Aorta (tissue), 4 donors: ENCODE data around the gene KRT40. TPM values are rescaled to one million over a fixed set of nuclear protein-coding genes. Genes with fewer than 3 reads are reported as not detected.

Experiments
- polyA plus RNA-seq, 2 donors: library from polyadenylated mRNA; stranded (reverse); fragments of 200-250 nt; gene quantifications; one replicate each; pipeline ENCODE4 v1.2.3, GENCODE V29; 2013
- total RNA-seq, 2 donors: library from RNA; stranded (reverse); fragmentation: NEBNext Ultra II Directional; extraction: Animal tissue kit (Norgen Biotek cat#: 25700); gene quantifications; one replicate each; pipeline ENCODE4 v1.2.1, GENCODE V29; 2021
- donor health status: healthy with polysubstance abuse.
- donor health status: Bipolar disorder and iron deficiency.
- donor health status: DM: no; HTN: no; CAD: no.
- donor health status: DM: yes; HTN: yes; CAD: no.

The KRT40 gene
- total and polyA plus RNA-seq, 4 donors, result not detected

Other genes starting within 250 kb of the KRT40 start
Only the 30 nearest of the 35 such genes appear.
- not detected for gene KRT27, start 201.8 kb downstream of the KRT40 start, total RNA-seq
- not detected for gene KRT27, start 201.8 kb downstream of the KRT40 start, polyA plus RNA-seq
- gene KRT28, start 184.4 kb downstream of the KRT40 start, total RNA-seq, result not detected
- not detected for gene KRT28, start 184.4 kb downstream of the KRT40 start, polyA plus RNA-seq
- gene KRT10, start 161.7 kb downstream of the KRT40 start, total RNA-seq, result 10 to 100 TPM; 35.3 to 39.3 TPM
- gene KRT10, start 161.7 kb downstream of the KRT40 start, polyA plus RNA-seq, result 10 to 100 TPM; 39.3 to 39.7 TPM
- gene KRT12, start 117.1 kb downstream of the KRT40 start, total RNA-seq, result not detected
- 1 to 10 TPM in 1 of 2 donors, not detected in 1; 1.0 TPM for gene KRT12, start 117.1 kb downstream of the KRT40 start, polyA plus RNA-seq
- not detected for gene KRT20, start 99.1 kb downstream of the KRT40 start, total RNA-seq
- gene KRT20, start 99.1 kb downstream of the KRT40 start, polyA plus RNA-seq, result 100 to 1,000 TPM in 1 of 2 donors, 1 to 10 TPM in 1; 3.9 to 193 TPM
- under 1 TPM; 0.30 to 0.39 TPM for gene KRT23, start 46.7 kb downstream of the KRT40 start, total RNA-seq
- under 1 TPM in 1 of 2 donors, not detected in 1; 0.50 TPM for gene KRT23, start 46.7 kb downstream of the KRT40 start, polyA plus RNA-seq
- not detected for gene KRT39, start 17.4 kb downstream of the KRT40 start, total RNA-seq
- gene KRT39, start 17.4 kb downstream of the KRT40 start, polyA plus RNA-seq, result not detected
- gene KRTAP3-3, start 9.8 kb upstream of the KRT40 start, total RNA-seq, result not detected
- gene KRTAP3-3, start 9.8 kb upstream of the KRT40 start, polyA plus RNA-seq, result not detected
- not detected for gene KRTAP3-2, start 15.6 kb upstream of the KRT40 start, total RNA-seq
- not detected for gene KRTAP3-2, start 15.6 kb upstream of the KRT40 start, polyA plus RNA-seq
- gene KRTAP3-1, start 24.8 kb upstream of the KRT40 start, total RNA-seq, result not detected
- gene KRTAP3-1, start 24.8 kb upstream of the KRT40 start, polyA plus RNA-seq, result not detected
- gene KRTAP1-5, start 42.9 kb upstream of the KRT40 start, total RNA-seq, result not detected
- gene KRTAP1-5, start 42.9 kb upstream of the KRT40 start, polyA plus RNA-seq, result not detected
- not detected for gene KRTAP1-4, start 45.9 kb upstream of the KRT40 start, total RNA-seq
- not detected for gene KRTAP1-4, start 45.9 kb upstream of the KRT40 start, polyA plus RNA-seq
- gene KRTAP1-3, start 50.5 kb upstream of the KRT40 start, total RNA-seq, result not detected
- gene KRTAP1-3, start 50.5 kb upstream of the KRT40 start, polyA plus RNA-seq, result not detected
- not detected for gene KRTAP1-1, start 57.1 kb upstream of the KRT40 start, total RNA-seq
- not detected for gene KRTAP1-1, start 57.1 kb upstream of the KRT40 start, polyA plus RNA-seq
- not detected for gene KRTAP2-1, start 63.0 kb upstream of the KRT40 start, total RNA-seq
- gene KRTAP2-1, start 63.0 kb upstream of the KRT40 start, polyA plus RNA-seq, result not detected
- gene KRTAP2-2, start 70.9 kb upstream of the KRT40 start, total RNA-seq, result not detected
- gene KRTAP2-2, start 70.9 kb upstream of the KRT40 start, polyA plus RNA-seq, result not detected
- not detected for gene KRTAP2-3, start 75.8 kb upstream of the KRT40 start, total RNA-seq
- not detected for gene KRTAP2-3, start 75.8 kb upstream of the KRT40 start, polyA plus RNA-seq
- gene KRTAP2-4, start 81.6 kb upstream of the KRT40 start, total RNA-seq, result not detected
- gene KRTAP2-4, start 81.6 kb upstream of the KRT40 start, polyA plus RNA-seq, result not detected
- gene KRTAP4-7, start 99.8 kb upstream of the KRT40 start, total RNA-seq, result not detected
- gene KRTAP4-7, start 99.8 kb upstream of the KRT40 start, polyA plus RNA-seq, result not detected
- not detected for gene KRTAP4-8, start 113.8 kb upstream of the KRT40 start, total RNA-seq
- gene KRTAP4-8, start 113.8 kb upstream of the KRT40 start, polyA plus RNA-seq, result not detected
- gene KRTAP4-16, start 117.9 kb upstream of the KRT40 start, total RNA-seq, result not detected
- not detected for gene KRTAP4-16, start 117.9 kb upstream of the KRT40 start, polyA plus RNA-seq
- gene KRTAP4-9, start 121.1 kb upstream of the KRT40 start, total RNA-seq, result not detected
- under 1 TPM in 1 of 2 donors, not detected in 1; 0.13 TPM for gene KRTAP4-9, start 121.1 kb upstream of the KRT40 start, polyA plus RNA-seq
- not detected for gene KRTAP4-11, start 134.0 kb upstream of the KRT40 start, total RNA-seq
- gene KRTAP4-11, start 134.0 kb upstream of the KRT40 start, polyA plus RNA-seq, result not detected
- gene KRTAP4-12, start 139.9 kb upstream of the KRT40 start, total RNA-seq, result not detected
- not detected for gene KRTAP4-12, start 139.9 kb upstream of the KRT40 start, polyA plus RNA-seq
- gene KRTAP4-6, start 156.2 kb upstream of the KRT40 start, total RNA-seq, result not detected
- gene KRTAP4-6, start 156.2 kb upstream of the KRT40 start, polyA plus RNA-seq, result not detected
- not detected for gene KRTAP4-5, start 165.5 kb upstream of the KRT40 start, total RNA-seq
- gene KRTAP4-5, start 165.5 kb upstream of the KRT40 start, polyA plus RNA-seq, result not detected
- gene KRTAP4-4, start 176.4 kb upstream of the KRT40 start, total RNA-seq, result not detected
- not detected for gene KRTAP4-4, start 176.4 kb upstream of the KRT40 start, polyA plus RNA-seq
- gene KRTAP4-3, start 183.9 kb upstream of the KRT40 start, total RNA-seq, result not detected
- not detected for gene KRTAP4-3, start 183.9 kb upstream of the KRT40 start, polyA plus RNA-seq
- gene KRTAP4-2, start 193.9 kb upstream of the KRT40 start, total RNA-seq, result not detected
- gene KRTAP4-2, start 193.9 kb upstream of the KRT40 start, polyA plus RNA-seq, result not detected
- not detected for gene KRTAP4-1, start 200.6 kb upstream of the KRT40 start, total RNA-seq
- not detected for gene KRTAP4-1, start 200.6 kb upstream of the KRT40 start, polyA plus RNA-seq